ENCODE results near the gene CHRNB1.

The CHRNB1 gene

DNA sequence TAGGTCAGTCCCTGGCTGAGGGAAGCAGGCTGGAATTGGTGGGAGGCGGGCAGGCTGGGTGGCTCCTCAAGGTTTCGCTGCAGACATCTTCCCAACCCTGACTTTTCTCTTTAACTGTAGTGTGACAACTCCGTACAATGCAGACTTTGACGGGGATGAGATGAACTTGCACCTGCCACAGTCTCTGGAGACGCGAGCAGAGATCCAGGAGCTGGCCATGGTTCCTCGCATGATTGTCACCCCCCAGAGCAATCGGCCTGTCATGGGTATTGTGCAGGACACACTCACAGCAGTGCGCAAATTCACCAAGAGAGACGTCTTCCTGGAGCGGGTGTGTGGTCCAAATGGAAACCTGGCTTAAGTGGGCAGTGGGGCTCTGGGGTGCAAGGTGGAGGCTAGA, 54.3 kb downstream of the CHRNB1 start:
- Histone ChIP-seq H3K27me3 (ENCODE audit: insufficient read depth, low read length, poor library complexity) (no peaks in the 10 kb centered on the region), H3K9ac (ENCODE audit: low read length) (no peak overlapping the region), H3K4me1 (ENCODE audit: control insufficient read depth, low read depth, low read length) (no peaks in the 10 kb centered on the region), H4K5ac (ENCODE audit: low read length) (no peak overlapping the region), H3K18ac (ENCODE audit: low read length) (no peak overlapping the region), H3K27ac (ENCODE audit: low read depth, low read length) (no peak overlapping the region), H3K56ac (ENCODE audit: low read length) (no peak overlapping the region), H2AK5ac (ENCODE audit: low read length) (no peak overlapping the region), H3K4ac (ENCODE audit: low read depth, low read length) (no peak overlapping the region), H3K23ac (ENCODE audit: low read length) (no peak overlapping the region), H3K4me3 (ENCODE audit: low read length) (no peak overlapping the region), H3K79me1 (ENCODE audit: low read length) (peaks cover 8% of the 10 kb centered on the region), H2BK5ac (ENCODE audit: low read length) (no peak overlapping the region), H2BK15ac (replicated peaks; ENCODE audit: low read depth) (no peak overlapping the region), H4K8ac (ENCODE audit: low read depth, low read length) (no peak overlapping the region), H3K79me2 (ENCODE audit: control insufficient read depth, insufficient read depth, low read length) (peaks cover 11% of the 10 kb centered on the region), H3K36me3 (ENCODE audit: control insufficient read depth, insufficient read depth, low read length) (peaks cover 28% of the 10 kb centered on the region), H3K4me2 (ENCODE audit: low read length) (no peak overlapping the region), H2BK120ac (ENCODE audit: low read depth, low read length) (no peak overlapping the region)
- no CpG with 5 or more reads among the region's 11 CpGs for WGBS (ENCODE audit: extremely low coverage, insufficient coverage, low lambda C conversion rate)
- DNase-seq, result no peak

DNA sequence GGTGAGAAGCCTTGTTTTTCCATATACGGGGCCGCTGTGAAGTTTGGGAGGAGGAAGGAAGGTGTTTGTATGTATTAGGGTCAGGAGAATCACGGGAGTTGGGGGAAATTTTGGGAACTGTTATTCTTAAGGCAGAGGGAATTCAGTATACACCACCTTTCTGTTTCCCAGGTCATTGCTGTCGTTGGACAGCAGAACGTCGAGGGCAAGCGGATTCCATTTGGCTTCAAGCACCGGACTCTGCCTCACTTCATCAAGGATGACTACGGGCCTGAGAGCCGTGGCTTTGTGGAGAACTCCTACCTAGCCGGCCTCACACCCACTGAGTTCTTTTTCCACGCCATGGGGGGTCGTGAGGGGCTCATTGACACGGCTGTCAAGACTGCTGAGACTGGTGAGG, 56.9 kb downstream of the CHRNB1 start:
- peaks cover 30% of the 10 kb centered on the region for H3K36me3 ChIP-seq (ENCODE audit: control insufficient read depth, insufficient read depth, low read length)
- no peak overlapping the region for H2BK5ac ChIP-seq (ENCODE audit: low read length)
- H3K18ac ChIP-seq (ENCODE audit: low read length), result no peak overlapping the region
- no peaks in the 10 kb centered on the region for H3K4me1 ChIP-seq (ENCODE audit: control insufficient read depth, low read depth, low read length)
- no peak overlapping the region for H3K9ac ChIP-seq (ENCODE audit: low read length)
- no peak overlapping the region for H2AK5ac ChIP-seq (ENCODE audit: low read length)
- no peak overlapping the region for H3K4me2 ChIP-seq (ENCODE audit: low read length)
- H4K8ac ChIP-seq (ENCODE audit: low read depth, low read length), result no peak overlapping the region
- no peak overlapping the region for H4K5ac ChIP-seq (ENCODE audit: low read length)
- H3K27ac ChIP-seq (ENCODE audit: low read depth, low read length), result no peak overlapping the region
- no peak for DNase-seq
- no peak overlapping the region for H3K4me3 ChIP-seq (ENCODE audit: low read length)
- no peaks in the 10 kb centered on the region for H3K79me2 ChIP-seq (ENCODE audit: control insufficient read depth, insufficient read depth, low read length)
- H3K4ac ChIP-seq (ENCODE audit: low read depth, low read length), result no peak overlapping the region
- peaks cover 2% of the 10 kb centered on the region for H3K79me1 ChIP-seq (ENCODE audit: low read length)
- no peak overlapping the region for H2BK120ac ChIP-seq (ENCODE audit: low read depth, low read length)
- no peak overlapping the region for H3K56ac ChIP-seq (ENCODE audit: low read length)
- H3K23ac ChIP-seq (ENCODE audit: low read length), result no peak overlapping the region
- H3K27me3 ChIP-seq (ENCODE audit: insufficient read depth, low read length, poor library complexity), result no peaks in the 10 kb centered on the region
- H2BK15ac ChIP-seq (replicated peaks; ENCODE audit: low read depth), result no peak overlapping the region
- 100% methylated on average over 1 of the region's 14 CpGs for WGBS (ENCODE audit: extremely low coverage, insufficient coverage, low lambda C conversion rate)

DNA sequence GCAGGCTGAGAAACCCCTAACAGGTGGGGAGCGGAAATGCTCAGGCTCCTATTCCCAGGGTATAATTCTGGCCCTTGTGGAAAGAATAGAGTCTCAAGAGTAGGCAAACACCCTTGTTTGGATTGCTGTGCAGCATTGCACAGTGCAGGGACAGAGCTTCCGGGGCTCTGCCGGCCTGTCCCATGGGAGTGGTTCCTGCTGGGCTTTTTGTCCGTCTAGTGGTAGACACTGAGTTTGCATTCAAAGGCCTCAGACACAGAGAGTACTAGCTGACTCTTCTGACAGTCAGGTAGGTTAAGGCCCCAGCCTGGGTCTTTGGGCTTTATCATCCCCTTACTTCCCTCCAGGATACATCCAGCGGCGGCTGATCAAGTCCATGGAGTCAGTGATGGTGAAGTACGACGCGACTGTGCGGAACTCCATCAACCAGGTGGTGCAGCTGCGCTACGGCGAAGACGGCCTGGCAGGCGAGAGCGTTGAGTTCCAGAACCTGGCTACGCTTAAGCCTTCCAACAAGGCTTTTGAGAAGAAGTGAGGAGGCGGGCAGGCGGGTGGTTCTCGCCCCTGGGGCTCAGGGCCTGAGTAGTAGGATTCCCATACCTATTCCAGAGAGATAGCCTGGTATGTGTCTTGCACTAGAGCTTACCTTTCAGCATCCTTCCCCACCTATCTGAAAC, 57.4 kb downstream of the CHRNB1 start:
- no peak overlapping the region for H2BK15ac ChIP-seq (replicated peaks; ENCODE audit: low read depth)
- peaks cover 28% of the 10 kb centered on the region for H3K36me3 ChIP-seq (ENCODE audit: control insufficient read depth, insufficient read depth, low read length)
- no peaks in the 10 kb centered on the region for H3K79me2 ChIP-seq (ENCODE audit: control insufficient read depth, insufficient read depth, low read length)
- no CpG with 5 or more reads among the region's 20 CpGs for WGBS (ENCODE audit: extremely low coverage, insufficient coverage, low lambda C conversion rate)
- H3K4me2 ChIP-seq (ENCODE audit: low read length), result no peak overlapping the region
- no peak overlapping the region for H4K8ac ChIP-seq (ENCODE audit: low read depth, low read length)
- no peak overlapping the region for H2AK5ac ChIP-seq (ENCODE audit: low read length)
- H3K4ac ChIP-seq (ENCODE audit: low read depth, low read length), result no peak overlapping the region
- H3K4me1 ChIP-seq (ENCODE audit: control insufficient read depth, low read depth, low read length), result no peaks in the 10 kb centered on the region
- H3K23ac ChIP-seq (ENCODE audit: low read length), result no peak overlapping the region
- H2BK120ac ChIP-seq (ENCODE audit: low read depth, low read length), result no peak overlapping the region
- DNase-seq, result no peak
- no peak overlapping the region for H3K4me3 ChIP-seq (ENCODE audit: low read length)
- H2BK5ac ChIP-seq (ENCODE audit: low read length), result no peak overlapping the region
- H4K5ac ChIP-seq (ENCODE audit: low read length), result no peak overlapping the region
- no peak overlapping the region for H3K18ac ChIP-seq (ENCODE audit: low read length)
- H3K27ac ChIP-seq (ENCODE audit: low read depth, low read length), result no peak overlapping the region
- H3K9ac ChIP-seq (ENCODE audit: low read length), result no peak overlapping the region
- H3K79me1 ChIP-seq (ENCODE audit: low read length), result peaks cover 2% of the 10 kb centered on the region
- H3K56ac ChIP-seq (ENCODE audit: low read length), result no peak overlapping the region
- H3K27me3 ChIP-seq (ENCODE audit: insufficient read depth, low read length, poor library complexity), result no peaks in the 10 kb centered on the region

DNA sequence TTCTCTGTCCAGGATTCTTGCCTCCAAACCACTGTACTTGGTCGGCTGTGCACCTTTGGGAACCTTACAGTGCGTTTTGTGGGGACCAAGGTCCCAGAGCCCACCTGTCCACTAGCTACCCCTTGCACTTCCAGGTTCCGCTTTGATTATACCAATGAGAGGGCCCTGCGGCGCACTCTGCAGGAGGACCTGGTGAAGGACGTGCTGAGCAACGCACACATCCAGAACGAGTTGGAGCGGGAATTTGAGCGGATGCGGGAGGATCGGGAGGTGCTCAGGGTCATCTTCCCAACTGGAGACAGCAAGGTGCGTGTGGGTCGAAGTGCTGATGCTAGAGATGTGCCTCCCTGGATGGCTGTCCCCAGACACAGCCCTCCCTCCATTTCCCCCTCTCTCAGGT, 58.1 kb downstream of the CHRNB1 start:
- H3K27ac ChIP-seq (ENCODE audit: low read depth, low read length), result no peak overlapping the region
- H2BK120ac ChIP-seq (ENCODE audit: low read depth, low read length), result no peak overlapping the region
- no peaks in the 10 kb centered on the region for H3K4me1 ChIP-seq (ENCODE audit: control insufficient read depth, low read depth, low read length)
- no peak overlapping the region for H3K4me2 ChIP-seq (ENCODE audit: low read length)
- no peak overlapping the region for H3K23ac ChIP-seq (ENCODE audit: low read length)
- H2AK5ac ChIP-seq (ENCODE audit: low read length), result no peak overlapping the region
- H3K56ac ChIP-seq (ENCODE audit: low read length), result no peak overlapping the region
- H3K36me3 ChIP-seq (ENCODE audit: control insufficient read depth, insufficient read depth, low read length), result peaks cover 29% of the 10 kb centered on the region
- H4K5ac ChIP-seq (ENCODE audit: low read length), result no peak overlapping the region
- DNase-seq, result peak; percentile 37
- no peak overlapping the region for H3K4ac ChIP-seq (ENCODE audit: low read depth, low read length)
- H2BK15ac ChIP-seq (replicated peaks; ENCODE audit: low read depth), result no peak overlapping the region
- H3K18ac ChIP-seq (ENCODE audit: low read length), result no peak overlapping the region
- no peak overlapping the region for H4K8ac ChIP-seq (ENCODE audit: low read depth, low read length)
- no peak overlapping the region for H3K4me3 ChIP-seq (ENCODE audit: low read length)
- no peaks in the 10 kb centered on the region for H3K27me3 ChIP-seq (ENCODE audit: insufficient read depth, low read length, poor library complexity)
- WGBS (ENCODE audit: extremely low coverage, insufficient coverage, low lambda C conversion rate), result no CpG with 5 or more reads among the region's 14 CpGs
- H3K79me2 ChIP-seq (ENCODE audit: control insufficient read depth, insufficient read depth, low read length), result no peaks in the 10 kb centered on the region
- H2BK5ac ChIP-seq (ENCODE audit: low read length), result no peak overlapping the region
- H3K9ac ChIP-seq (ENCODE audit: low read length), result no peak overlapping the region
- H3K79me1 ChIP-seq (ENCODE audit: low read length), result peaks cover 2% of the 10 kb centered on the region

DNA sequence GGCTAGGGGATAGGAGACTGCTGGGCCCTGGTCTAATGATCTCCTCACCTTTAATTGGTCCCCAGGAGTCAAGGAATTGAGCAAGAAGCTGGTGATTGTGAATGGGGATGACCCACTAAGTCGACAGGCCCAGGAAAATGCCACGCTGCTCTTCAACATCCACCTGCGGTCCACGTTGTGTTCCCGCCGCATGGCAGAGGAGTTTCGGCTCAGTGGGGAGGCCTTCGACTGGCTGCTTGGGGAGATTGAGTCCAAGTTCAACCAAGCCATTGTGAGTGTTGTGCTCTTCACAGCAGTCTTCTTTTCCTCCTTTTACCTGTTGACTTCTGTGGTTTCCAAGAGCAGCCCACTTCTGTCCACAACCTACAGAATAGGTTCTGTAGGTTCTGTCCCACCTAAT, 58.7 kb downstream of the CHRNB1 start:
- no peak overlapping the region for H4K8ac ChIP-seq (ENCODE audit: low read depth, low read length)
- no peak overlapping the region for H3K4me3 ChIP-seq (ENCODE audit: low read length)
- no peak overlapping the region for H4K5ac ChIP-seq (ENCODE audit: low read length)
- no peaks in the 10 kb centered on the region for H3K27me3 ChIP-seq (ENCODE audit: insufficient read depth, low read length, poor library complexity)
- WGBS (ENCODE audit: extremely low coverage, insufficient coverage, low lambda C conversion rate), result no CpG with 5 or more reads among the region's 8 CpGs
- H3K23ac ChIP-seq (ENCODE audit: low read length), result no peak overlapping the region
- H3K4me2 ChIP-seq (ENCODE audit: low read length), result no peak overlapping the region
- no peak overlapping the region for H2AK5ac ChIP-seq (ENCODE audit: low read length)
- H3K27ac ChIP-seq (ENCODE audit: low read depth, low read length), result no peak overlapping the region
- no peak overlapping the region for H3K9ac ChIP-seq (ENCODE audit: low read length)
- H3K4ac ChIP-seq (ENCODE audit: low read depth, low read length), result no peak overlapping the region
- no peak overlapping the region for H3K18ac ChIP-seq (ENCODE audit: low read length)
- H2BK5ac ChIP-seq (ENCODE audit: low read length), result no peak overlapping the region
- no peaks in the 10 kb centered on the region for H3K79me2 ChIP-seq (ENCODE audit: control insufficient read depth, insufficient read depth, low read length)
- no peak overlapping the region for H2BK120ac ChIP-seq (ENCODE audit: low read depth, low read length)
- H2BK15ac ChIP-seq (replicated peaks; ENCODE audit: low read depth), result no peak overlapping the region
- H3K4me1 ChIP-seq (ENCODE audit: control insufficient read depth, low read depth, low read length), result no peaks in the 10 kb centered on the region
- no peak overlapping the region for H3K56ac ChIP-seq (ENCODE audit: low read length)
- DNase-seq, result no peak
- peaks cover 2% of the 10 kb centered on the region for H3K79me1 ChIP-seq (ENCODE audit: low read length)
- H3K36me3 ChIP-seq (ENCODE audit: control insufficient read depth, insufficient read depth, low read length), result peaks cover 29% of the 10 kb centered on the region
